ENCODE data around the gene SCGB2B2.

GRCh38 chr19:34673590-34673989 lies 3.4 kb downstream of the SCGB2B2 start:
- TF ChIP-seq CTCF (tag by site-specific recombination; IDR thresholded peaks at IDR 0.05) (no peak), ZNF513 (tag by site-specific recombination; IDR thresholded peaks at IDR 0.05) (no peak), ZNF274 (IDR thresholded peaks at IDR 0.05; ENCODE audit: low read length) (no peak), ZNF274 (tag by site-specific recombination; IDR thresholded peaks at IDR 0.05; ENCODE audit: borderline replicate concordance) (no peak), ZNF37A (tag by site-specific recombination; IDR thresholded peaks at IDR 0.05) (no peak), ZNF184 (tag by site-specific recombination; IDR thresholded peaks at IDR 0.05) (no peak)

Data from HEK293 (cell line).